Motor neuron (in vitro differentiated cells): ENCODE measurements around the gene CD226. TPM values are rescaled to one million over a fixed set of nuclear protein-coding genes. Genes with fewer than 3 reads are reported as not detected.
"Not testable (repeated sequence)": the region's sequence is repeated elsewhere in the genome, so short reads cannot be mapped to it uniquely, and the experiment has no call there.

ENCODE experiments used
- ATAC-seq, 8 experiments: fragments of 200-7000 bp; cut with Tn5 transposase; replicated peaks in 6 of 8; 2 replicates each; pipeline ENCODE4 v1.8.0; 2021; ENCODE audit warnings: mild to moderate bottlenecking in 8 of 8, moderate library complexity in 8 of 8
- H3K27ac ChIP-seq, 2 donors: fragments of 250-450 bp; sonication (Bioruptor Pico); 2 replicates each; pipeline ENCODE4 v1.9.0; 2021; ENCODE audit warnings: antibody characterized with exemption in 2 of 2, mild to moderate bottlenecking in 2 of 2, moderate library complexity in 1 of 2
- H3K4me1 ChIP-seq, 2 donors: fragments of 250-450 bp; sonication (Bioruptor Pico); replicated peaks in 1 of 2; 2 replicates each; pipeline ENCODE4 v1.6.1; 2021; ENCODE audit warnings: antibody characterized with exemption in 2 of 2, mild to moderate bottlenecking in 2 of 2, moderate library complexity in 1 of 2
- H3K4me3 ChIP-seq, 5 donors: fragments of 250-450 bp; sonication (Bioruptor Pico); 2 replicates each; pipeline ENCODE4 v1.9.0; 2021; ENCODE audit warnings: antibody characterized with exemption in 5 of 5, mild to moderate bottlenecking in 5 of 5, moderate library complexity in 4 of 5
- WGBS, 10 experiments: fragments of 450-650 bp; shearing (Covaris generic); methylation state at CpG; one replicate each; pipeline ENCODE4 v1.0.0; 2022; 5-methylcytosine and 5-hydroxymethylcytosine counted together
- in situ Hi-C, 9 experiments: fragments of 400-800 bp; cut with MboI; loops; one replicate each; pipeline ENCODE4 v1.15.0; 2021; ENCODE audit warnings: low sequenced_read_pairs in 9 of 9, low pct_unique_long_range_greater_than_20kb in 2 of 9; ENCODE audit not compliant: unreplicated experiment in 9 of 9
- total RNA-seq, 8 experiments: library from RNA; unstranded; fragments of 300-600 nt; gene quantifications; 2 replicates each; pipeline versions ENCODE4 v1.2.3 to v1.2.4, GENCODE V29; 2022

Gene CD226
- total RNA-seq, 8 experiments from 2014 or later, result 0.11 to 5.3 (median 0.41) TPM

- WGBS, 10 experiments, result 5 to 94% (median 74%) methylated on average over 1 to 2 of the region's 2 CpGs; no CpG with 5 or more reads in 1 of the 10 experiments
- peak in 2 of 8 experiments; percentile 50 to 78 for ATAC-seq
- in situ Hi-C loops, result no loop called here
- Histone ChIP-seq H3K4me1 (no peaks in the 10 kb centered on the region), H3K4me3 (no peak overlapping the region), H3K27ac (no peak overlapping the region)
Measured at GRCh38 chr18:69887256-69887655, 60.4 kb downstream of the CD226 start.

DNA sequence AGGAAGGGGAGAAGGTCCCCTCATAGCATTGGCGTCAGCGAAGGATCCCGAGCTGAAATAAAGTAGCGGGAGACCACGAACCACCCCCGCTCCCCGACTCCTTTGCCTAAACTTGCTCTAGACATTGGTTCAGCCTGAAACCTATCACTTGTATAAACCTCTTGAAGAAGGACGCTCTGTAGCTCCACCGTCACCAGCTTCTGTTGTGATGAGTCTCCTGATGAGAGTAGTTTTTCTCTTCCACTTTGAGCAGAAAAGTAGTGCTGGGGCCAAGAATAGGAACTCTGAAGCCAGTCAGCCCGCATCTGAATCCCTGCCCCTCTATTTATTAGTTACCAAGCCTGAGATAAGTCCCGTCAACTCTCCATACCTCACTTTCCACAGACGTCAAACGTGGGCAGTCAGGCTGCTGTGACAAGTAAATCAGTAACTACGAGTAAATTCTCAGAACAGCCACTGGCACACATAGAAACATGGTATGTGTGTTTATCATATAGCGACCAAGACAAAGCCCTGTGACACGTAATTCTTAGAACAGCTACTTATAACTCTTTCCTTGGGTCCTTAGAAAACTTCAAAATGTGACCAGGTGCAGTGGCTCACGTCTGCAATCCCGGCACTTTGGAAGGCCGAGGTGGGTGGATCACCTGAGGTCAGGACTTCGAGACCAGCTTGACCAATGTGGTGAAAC, 61.7 kb downstream of the CD226 start:
- Histone ChIP-seq H3K4me3 (no peak overlapping the region), H3K27ac (no peak overlapping the region), H3K4me1 (no peaks in the 10 kb centered on the region)
- no peak for ATAC-seq
- in situ Hi-C loops, result no loop called here
- WGBS, 10 experiments, result 86 to 100% (median 90%) methylated on average over 4 to 10 of the region's 20 CpGs; no CpG with 5 or more reads in 1 of the 10 experiments

DNA sequence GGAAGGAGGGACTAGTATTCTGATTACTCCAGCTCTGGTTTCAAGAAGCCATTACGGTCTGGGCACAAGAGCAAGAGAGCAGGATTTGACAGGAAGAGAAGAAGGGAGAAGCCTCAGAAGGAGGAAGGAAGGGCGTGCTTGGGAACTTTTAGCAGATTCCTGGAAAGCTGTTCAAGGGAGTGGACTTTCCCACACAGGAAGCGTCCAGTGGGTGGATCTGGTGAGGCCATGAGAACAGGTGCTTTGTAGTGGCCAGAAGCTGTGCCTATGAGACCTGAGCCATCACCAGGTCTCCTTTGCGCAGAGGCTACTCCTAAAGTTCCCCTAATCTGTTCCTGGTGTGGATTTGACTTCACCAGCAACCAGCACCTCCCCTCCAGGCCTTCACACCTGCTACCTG, 62.3 kb downstream of the CD226 start:
- in situ Hi-C loops, result no loop called here
- WGBS, 10 experiments, result 60 to 100% (median 95%) methylated on average over 1 to 4 of the region's 4 CpGs; no CpG with 5 or more reads in 4 of the 10 experiments
- Histone ChIP-seq H3K4me3 (no peak overlapping the region), H3K4me1 (no peaks in the 10 kb centered on the region), H3K27ac (no peak overlapping the region)
- peak in 2 of 8 experiments; percentile 47 to 68 for ATAC-seq

- 0 to 83% (median 50%) methylated on average over 1 to 3 of the region's 3 CpGs; no CpG with 5 or more reads in 2 of the 10 experiments for WGBS, 10 experiments
- no peak for ATAC-seq
Measured at GRCh38 chr18:69883781-69884180, 63.9 kb downstream of the CD226 start.

DNA sequence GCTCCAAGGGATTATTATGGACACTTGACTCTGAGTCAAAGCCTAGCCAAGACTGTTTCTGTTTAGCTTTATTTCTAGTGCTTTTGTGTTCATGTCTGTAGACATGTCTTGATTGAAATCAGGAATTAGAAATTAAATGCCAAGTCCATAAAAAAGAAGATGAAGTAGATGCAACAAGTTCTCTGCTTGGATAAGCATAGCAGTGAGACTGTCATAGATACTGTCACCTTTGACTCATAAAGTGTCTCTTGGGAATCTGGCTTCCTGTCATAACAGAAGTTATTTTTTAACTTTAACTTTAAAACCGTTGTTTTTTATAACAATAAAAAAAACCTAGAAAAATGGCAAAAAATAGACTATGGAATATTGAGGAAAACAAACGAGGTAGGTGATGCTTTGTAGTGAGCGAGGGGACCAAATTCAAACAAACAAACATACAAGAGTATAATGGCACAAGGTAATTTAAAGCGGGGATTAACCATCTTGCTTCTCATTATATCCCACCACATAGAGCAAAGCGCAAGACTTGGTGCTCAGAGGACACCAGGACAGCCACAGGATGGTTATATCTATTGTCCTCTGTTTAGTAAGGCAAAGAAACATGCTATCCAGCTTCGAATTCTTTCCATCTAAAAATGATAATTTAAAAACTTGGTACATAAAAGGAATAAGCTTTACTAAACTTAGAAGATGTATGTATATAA, 64.6 kb downstream of the CD226 start:
- in situ Hi-C loops, result no loop called here

More at GRCh38 chr18:69883781-69884180, 63.9 kb downstream of the CD226 start:
- Histone ChIP-seq H3K27ac (no peak overlapping the region), H3K4me3 (no peak overlapping the region), H3K4me1 (peaks cover 0 to 5% of the 10 kb centered on the region in 2 donors)
- in situ Hi-C loops, result no loop called here

GRCh38 chr18:69880083-69880482, 67.6 kb downstream of the CD226 start:
- 83 to 100% (median 94%) methylated on average over 1 to 3 of the region's 3 CpGs; no CpG with 5 or more reads in 1 of the 10 experiments for WGBS, 10 experiments

More for the DNA sequence above, 64.6 kb downstream of the CD226 start:
- 49 to 100% (median 81%) methylated on average over 1 to 6 of the region's 6 CpGs for WGBS, 10 experiments
- H3K4me1 ChIP-seq, result peaks cover 0 to 12% of the 10 kb centered on the region in 2 donors
- H3K27ac ChIP-seq, result no peak overlapping the region
- no peak overlapping the region for H3K4me3 ChIP-seq
- no peak for ATAC-seq

DNA sequence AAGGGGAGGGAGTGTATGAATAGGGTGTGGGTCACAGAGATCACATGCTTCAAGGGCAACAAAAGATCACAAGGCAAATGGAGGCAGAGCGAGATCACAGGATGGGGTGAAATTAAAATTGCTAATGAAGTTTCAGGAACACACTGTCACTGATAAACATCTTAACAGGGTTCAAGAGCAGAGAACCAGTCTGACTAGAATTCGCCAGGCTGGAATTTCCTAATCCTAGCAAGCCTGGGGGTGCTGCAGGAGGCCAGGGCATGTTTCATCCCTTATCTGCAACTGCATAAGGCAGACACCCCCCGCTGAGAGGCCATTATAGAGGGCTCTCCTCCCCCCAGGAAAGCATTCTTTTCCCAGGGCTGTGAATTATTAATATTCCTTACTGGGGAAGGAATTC, 68.6 kb downstream of the CD226 start:
- in situ Hi-C loops, H3K27ac ChIP-seq, H3K4me3 ChIP-seq: not testable (repeated sequence)
- ATAC-seq, result peak in 5 of 8 experiments; percentile 29 to 91 (median 77)
- peaks cover 0 to 16% of the 10 kb centered on the region in 2 donors for H3K4me1 ChIP-seq
- 0 to 100% (median 60%) methylated on average over 1 to 2 of the region's 3 CpGs; no CpG with 5 or more reads in 3 of the 10 experiments for WGBS, 10 experiments

More at GRCh38 chr18:69880083-69880482, 67.6 kb downstream of the CD226 start:
- H3K27ac ChIP-seq, result no peak overlapping the region
- H3K4me1 ChIP-seq, result peaks cover 0 to 16% of the 10 kb centered on the region in 2 donors
- in situ Hi-C loops, result no loop called here
- H3K4me3 ChIP-seq, result no peak overlapping the region
- no peak for ATAC-seq

DNA sequence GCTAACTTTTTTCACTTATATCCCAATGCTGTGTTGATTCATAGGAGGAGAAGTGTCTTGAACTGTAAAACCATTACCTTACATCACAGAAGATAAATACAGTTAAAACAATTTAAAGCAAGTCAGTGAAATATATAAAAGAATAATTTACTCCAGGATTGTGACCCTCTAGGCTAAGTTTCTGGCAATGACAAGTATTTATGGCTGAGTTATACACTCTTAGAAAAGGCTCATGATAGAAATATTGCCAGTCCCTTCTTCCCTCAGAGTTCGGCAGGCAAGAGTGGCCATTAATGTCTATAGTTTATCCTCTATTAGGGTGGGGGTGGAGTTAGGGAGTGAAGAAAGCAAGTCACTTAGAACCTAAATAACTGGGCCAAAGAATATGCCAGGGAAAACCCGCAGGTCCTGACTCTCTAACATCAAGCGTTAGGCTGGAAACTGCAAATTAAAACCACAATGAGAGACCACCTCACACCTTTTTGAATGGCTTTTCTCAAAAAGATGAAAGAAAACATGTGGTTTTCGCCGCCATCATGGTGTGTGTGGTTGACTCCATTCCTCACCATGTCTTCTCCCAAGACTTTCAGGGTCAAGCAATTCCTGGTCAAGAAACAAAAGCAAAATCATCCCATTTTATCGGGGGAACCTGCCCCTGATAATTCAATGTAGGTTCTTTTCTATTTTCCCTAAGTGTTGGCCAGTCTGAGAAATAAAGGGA, 69.3 kb downstream of the CD226 start:
- Histone ChIP-seq H3K4me3 (no peak overlapping the region), H3K4me1 (peaks cover 0 to 16% of the 10 kb centered on the region in 2 donors), H3K27ac (no peak overlapping the region)
- WGBS, 10 experiments, result 33 to 82% (median 71%) methylated on average over 1 to 6 of the region's 6 CpGs; no CpG with 5 or more reads in 2 of the 10 experiments
- ATAC-seq, result peak in 4 of 8 experiments; percentile 24 to 72 (median 32)
- in situ Hi-C loops, result no loop called here

DNA sequence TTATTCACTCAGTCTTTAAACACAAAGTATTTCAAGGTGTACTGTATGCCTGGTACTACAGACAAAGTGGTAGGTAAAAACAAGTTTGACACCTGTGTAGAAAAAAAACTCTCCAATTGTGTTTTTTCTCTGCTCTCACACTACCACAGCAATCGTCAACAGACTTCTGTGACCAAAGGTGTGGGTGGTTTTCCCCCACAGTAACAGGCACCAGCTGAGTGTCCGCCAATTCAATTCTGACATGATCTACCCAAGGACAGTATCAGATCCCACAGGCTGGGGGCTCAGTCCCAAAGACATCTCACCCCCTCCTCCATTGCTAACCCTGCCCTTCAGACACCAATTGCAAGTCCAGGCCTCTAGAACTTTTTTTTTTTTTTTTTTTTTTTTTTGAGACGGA, 71.2 kb downstream of the CD226 start:
- no peak overlapping the region for H3K27ac ChIP-seq
- peaks cover 4 to 19% of the 10 kb centered on the region in 2 donors for H3K4me1 ChIP-seq
- ATAC-seq, result no peak
- H3K4me3 ChIP-seq, result no peak overlapping the region
- 40 to 100% (median 85%) methylated on average over 1 to 2 of the region's 3 CpGs; no CpG with 5 or more reads in 3 of the 10 experiments for WGBS, 10 experiments
- in situ Hi-C loops, result no loop called here

DNA sequence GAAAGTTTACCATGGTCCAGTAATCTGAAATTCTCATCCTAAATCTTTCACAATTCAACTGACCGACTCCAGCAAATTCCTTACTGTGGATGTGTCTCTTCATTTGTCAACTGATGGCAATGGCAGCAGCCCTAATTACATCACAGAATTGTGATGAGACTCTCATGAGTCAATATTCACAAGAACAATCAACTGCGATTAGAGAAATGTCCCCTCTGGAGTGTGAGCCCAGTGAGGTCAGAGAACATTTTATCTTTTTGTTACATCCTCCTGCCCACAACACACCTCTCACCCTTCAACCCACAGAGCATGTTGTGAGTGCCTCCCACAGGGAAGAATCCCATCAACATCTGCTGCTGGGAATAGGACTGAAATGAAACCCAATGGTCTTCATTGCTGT, 73.6 kb downstream of the CD226 start:
- 0 to 100% (median 40%) methylated on average over 1 to 2 of the region's 2 CpGs; no CpG with 5 or more reads in 2 of the 10 experiments for WGBS, 10 experiments
- Histone ChIP-seq H3K4me3 (no peak overlapping the region), H3K4me1 (peaks cover 10 to 28% of the 10 kb centered on the region in 2 donors), H3K27ac (no peak overlapping the region)
- in situ Hi-C loops, result no loop called here
- peak in 1 of 8 experiments; percentile 52 for ATAC-seq

GRCh38 chr18:69872661-69873060, 75.0 kb downstream of the CD226 start:
- ATAC-seq, result peak in 5 of 8 experiments; percentile 19 to 63 (median 35)
- Histone ChIP-seq H3K4me3 (no peak overlapping the region), H3K27ac (no peak overlapping the region), H3K4me1 (peaks cover 10 to 14% of the 10 kb centered on the region in 2 donors)
- in situ Hi-C loops, result no loop called here
- WGBS, 10 experiments, result 77 to 100% (median 92%) methylated on average over 1 to 4 of the region's 4 CpGs; no CpG with 5 or more reads in 2 of the 10 experiments

- peak in 3 of 8 experiments; percentile 63 to 80 (median 70) for ATAC-seq
- in situ Hi-C loops, result no loop called here
- peaks cover 10 to 14% of the 10 kb centered on the region in 2 donors for H3K4me1 ChIP-seq
- no peak overlapping the region for H3K27ac ChIP-seq
- no peak overlapping the region for H3K4me3 ChIP-seq
- WGBS, 10 experiments, result 0 to 100% (median 80%) methylated on average over 1 to 2 of the region's 2 CpGs; no CpG with 5 or more reads in 1 of the 10 experiments
Measured at GRCh38 chr18:69871363-69871762, 76.3 kb downstream of the CD226 start.
